MCF 10A (cell line): ENCODE results near the gene CPEB1. TPM values are rescaled to one million over a fixed set of nuclear protein-coding genes. Genes with fewer than 3 reads are reported as not detected.

Source experiments
- BruUV-seq: library from RNA; stranded (reverse); fragments of 400-500 nt; replicated peaks from 2 replicates; lab custom pipeline; 2021; lab: Mats Ljungman, UMichigan
- CTCF ChIA-PET: fragments of 300-600 bp; sonication (Branson Sonifier 250); formaldehyde crosslinking; extraction: SDS; loops from one replicate; lab custom pipeline; 2021; ENCODE audit warnings: antibody characterized with exemption, inconsistent platforms; lab: Yijun Ruan, JAX
- POLR2A ChIA-PET: fragments of 300-600, 350-650 bp; sonication (Branson Sonifier 250); formaldehyde crosslinking; extraction: SDS; loops from one replicate; lab custom pipeline; 2020; ENCODE audit warnings: antibody characterized with exemption, inconsistent platforms; lab: Yijun Ruan, JAX
- DNase-seq: peaks from one replicate; pipeline ENCODE4 v3.0.0-alpha.2; 2018; ENCODE audit not compliant: unreplicated experiment
- H3K27ac Mint-ChIP-seq: one replicate; pipeline ENCODE4 v1.8.0; 2022; ENCODE audit warnings: mild to moderate bottlenecking, low read depth, mixed read lengths; ENCODE audit not compliant: unreplicated experiment
- H3K27me3 Mint-ChIP-seq: one replicate; pipeline ENCODE4 v1.8.0; 2022; ENCODE audit warnings: mixed read lengths; ENCODE audit not compliant: insufficient read depth, unreplicated experiment
- H3K36me3 Mint-ChIP-seq: one replicate; pipeline ENCODE4 v1.8.0; 2022; ENCODE audit warnings: mild to moderate bottlenecking, moderate library complexity, mixed read lengths; ENCODE audit not compliant: insufficient read depth, unreplicated experiment
- H3K4me1 Mint-ChIP-seq: one replicate; pipeline ENCODE4 v1.8.0; 2022; ENCODE audit warnings: mixed read lengths; ENCODE audit not compliant: insufficient read depth, unreplicated experiment
- H3K4me3 Mint-ChIP-seq: one replicate; pipeline ENCODE4 v1.8.0; 2022; ENCODE audit warnings: mild to moderate bottlenecking, moderate library complexity, mixed read lengths; ENCODE audit not compliant: unreplicated experiment
- H3K9me3 Mint-ChIP-seq: one replicate; pipeline ENCODE4 v1.8.0; 2022; ENCODE audit warnings: mixed read lengths; ENCODE audit not compliant: unreplicated experiment
- CTCF ChIP-seq: fragments of 200-600 bp; IDR thresholded peaks from one replicate; pipeline ENCODE4 v1.8.0; 2022; ENCODE audit warnings: antibody characterized with exemption, mild to moderate bottlenecking; ENCODE audit not compliant: unreplicated experiment
- intact Hi-C: fragments of 100-400 bp; cut with micrococcal nuclease; formaldehyde crosslinking; loops from 2 replicates; pipeline ENCODE4 v1.14.1; 2022
- total RNA-seq: library from RNA; stranded (reverse); gene quantifications from 2 replicates; pipeline ENCODE4 v1.2.3, GENCODE V29; 2022

CPEB1 gene
- total RNA-seq, 1 experiment from 2014 or later, result not detected

GRCh38 chr15:82599862-82600261 is 47.3 kb downstream of the CPEB1 start:
- Mint-ChIP-seq H3K36me3 (no peaks in the 10 kb centered on the region), H3K9me3 (no peaks in the 10 kb centered on the region), H3K4me3 (no peak overlapping the region), H3K27ac (no peak overlapping the region), H3K4me1 (no peaks in the 10 kb centered on the region), H3K27me3 (peaks cover 52% of the 10 kb centered on the region)
- intact Hi-C loops, result no loop called here
- CTCF ChIA-PET, result no interaction called here
- no peak for TF ChIP-seq CTCF
- BruUV-seq, result no TSS peak
- POLR2A ChIA-PET, result interaction anchor here (0.8 kb wide), 1 partner anchor 269 kb away, joined by 3 read pairs; no protein-coding TSS in a partner anchor
- DNase-seq, result no peak

- H3K4me1 Mint-ChIP-seq, result no peaks in the 10 kb centered on the region
- H3K9me3 Mint-ChIP-seq, result no peaks in the 10 kb centered on the region
- ChIA-PET POLR2A (no interaction called here), CTCF (interaction anchor here (0.7 kb wide), 1 partner anchor 17 kb away, joined by 3 read pairs; no protein-coding TSS in a partner anchor)
- DNase-seq, result no peak
- no peak overlapping the region for H3K27ac Mint-ChIP-seq
- peaks cover 46% of the 10 kb centered on the region for H3K27me3 Mint-ChIP-seq
- no peak for TF ChIP-seq CTCF
- intact Hi-C loops, result no loop called here
- H3K4me3 Mint-ChIP-seq, result no peak overlapping the region
- no TSS peak for BruUV-seq
- H3K36me3 Mint-ChIP-seq, result no peaks in the 10 kb centered on the region
These were observed 49.3 kb downstream of the CPEB1 start for GRCh38 chr15:82597815-82598214.

GRCh38 chr15:82595766-82596165 is 51.4 kb downstream of the CPEB1 start:
- Mint-ChIP-seq H3K4me3 (no peak overlapping the region), H3K27me3 (peaks cover 48% of the 10 kb centered on the region), H3K36me3 (no peaks in the 10 kb centered on the region), H3K4me1 (no peaks in the 10 kb centered on the region), H3K27ac (no peak overlapping the region), H3K9me3 (no peaks in the 10 kb centered on the region)
- intact Hi-C loops, result no loop called here
- ChIA-PET POLR2A (no interaction called here), CTCF (no interaction called here)
- BruUV-seq, result no TSS peak
- DNase-seq, result no peak
- no peak for TF ChIP-seq CTCF

- CTCF ChIA-PET, result no interaction called here
- no peak overlapping the region for H3K27ac Mint-ChIP-seq
- peaks cover 48% of the 10 kb centered on the region for H3K27me3 Mint-ChIP-seq
- no peak overlapping the region for H3K4me3 Mint-ChIP-seq
- DNase-seq, result no peak
- H3K9me3 Mint-ChIP-seq, result no peaks in the 10 kb centered on the region
- POLR2A ChIA-PET, result interaction anchor here (0.5 kb wide), 1 partner anchor 143 kb away, joined by 3 read pairs; no protein-coding TSS in a partner anchor
- no TSS peak for BruUV-seq
- H3K4me1 Mint-ChIP-seq, result no peaks in the 10 kb centered on the region
- intact Hi-C loops, result no loop called here
- H3K36me3 Mint-ChIP-seq, result no peaks in the 10 kb centered on the region
- no peak for TF ChIP-seq CTCF
These were observed 52.0 kb downstream of the CPEB1 start for GRCh38 chr15:82595203-82595602.
